Measurements from ENCODE around the gene PRCC.

The PRCC gene, protein sequence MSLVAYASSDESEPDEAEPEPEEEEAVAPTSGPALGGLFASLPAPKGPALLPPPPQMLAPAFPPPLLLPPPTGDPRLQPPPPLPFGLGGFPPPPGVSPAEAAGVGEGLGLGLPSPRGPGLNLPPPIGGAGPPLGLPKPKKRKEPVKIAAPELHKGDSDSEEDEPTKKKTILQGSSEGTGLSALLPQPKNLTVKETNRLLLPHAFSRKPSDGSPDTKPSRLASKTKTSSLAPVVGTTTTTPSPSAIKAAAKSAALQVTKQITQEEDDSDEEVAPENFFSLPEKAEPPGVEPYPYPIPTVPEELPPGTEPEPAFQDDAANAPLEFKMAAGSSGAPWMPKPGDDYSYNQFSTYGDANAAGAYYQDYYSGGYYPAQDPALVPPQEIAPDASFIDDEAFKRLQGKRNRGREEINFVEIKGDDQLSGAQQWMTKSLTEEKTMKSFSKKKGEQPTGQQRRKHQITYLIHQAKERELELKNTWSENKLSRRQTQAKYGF

DNA sequence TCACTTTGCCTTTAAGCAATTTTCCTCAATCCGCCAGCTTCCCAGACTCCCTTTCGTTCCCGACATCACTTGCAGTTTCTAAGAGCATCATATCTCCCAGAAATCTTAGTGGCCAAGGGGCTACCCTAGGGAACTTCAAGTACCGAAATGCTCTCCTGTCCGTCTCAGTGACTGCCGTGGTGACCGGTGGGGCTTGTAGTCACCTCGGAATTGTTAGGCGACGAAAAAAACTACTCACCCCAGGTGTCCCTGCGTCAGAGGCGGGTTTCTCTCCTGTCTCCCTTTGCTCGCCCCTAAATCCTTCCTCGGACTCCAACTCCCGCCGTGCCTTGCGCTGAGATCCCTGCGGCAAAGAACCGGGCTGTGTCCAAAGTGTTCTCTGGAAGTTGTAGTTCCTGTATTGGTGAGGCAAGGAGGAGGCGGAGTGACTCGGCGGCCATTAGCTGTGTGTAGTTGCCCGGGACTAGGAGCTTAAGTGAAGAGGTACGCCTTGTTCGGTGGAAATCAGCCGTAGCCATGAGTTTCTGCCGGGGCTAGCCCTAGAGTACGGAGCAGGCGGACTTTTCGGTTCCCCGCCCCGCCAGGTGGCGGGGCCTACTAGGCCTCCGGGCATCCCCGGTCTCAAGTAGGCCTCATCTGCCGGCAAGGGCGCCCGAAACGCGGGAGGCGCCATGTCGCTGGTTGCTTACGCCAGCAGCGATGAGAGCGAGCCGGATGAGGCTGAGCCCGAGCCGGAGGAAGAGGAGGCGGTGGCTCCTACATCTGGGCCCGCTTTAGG, at the start of gene PRCC:
PRCC (plus strand) TSS at position 435 of the 778 bp plus-strand sequence; CDS start at position 672, 237 bp downstream.
- DNase-seq (ENCODE audit: low spot score): peak; percentile 100

DNA sequence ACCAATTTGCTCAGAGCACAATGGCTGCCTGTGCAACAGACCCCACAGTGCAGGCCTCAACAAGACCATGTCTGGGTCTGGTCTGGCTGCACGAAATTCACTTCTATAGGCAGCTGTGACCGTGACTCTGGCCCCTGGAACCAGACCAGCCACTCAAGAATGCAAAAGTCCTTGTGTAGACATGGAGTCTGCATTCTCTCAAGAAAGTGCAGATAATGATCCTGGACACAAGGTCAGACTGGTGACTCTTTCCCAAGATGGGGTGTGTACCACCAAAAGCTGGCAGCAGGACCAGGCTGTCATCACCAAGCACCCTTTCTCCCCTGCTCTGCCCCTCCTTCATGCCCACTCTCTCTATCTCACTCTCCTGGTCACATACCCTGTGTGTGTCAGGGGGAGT, 46.2 kb upstream of the PRCC start:
- DNase-seq (ENCODE audit: low spot score): no peak

DNA sequence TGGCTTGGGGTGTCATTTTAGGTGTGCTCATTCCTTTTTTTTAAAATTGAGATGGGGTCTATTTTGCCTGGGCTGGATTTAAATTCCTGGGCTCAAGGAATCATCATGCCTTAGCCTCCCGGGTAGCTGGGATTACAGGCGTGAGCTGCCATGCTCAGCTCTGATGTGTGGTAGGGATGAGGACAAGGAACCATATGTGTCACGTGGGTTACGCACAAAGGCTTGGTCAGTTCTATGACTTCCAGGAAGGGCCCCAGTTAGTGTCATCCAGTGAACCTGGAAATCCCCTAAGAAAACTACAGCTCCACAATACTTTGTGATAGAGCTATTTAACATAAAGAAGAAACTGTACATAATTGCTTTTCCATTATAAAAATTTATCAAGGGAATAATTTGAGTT, 45.8 kb upstream of the PRCC start:
- no peak for DNase-seq (ENCODE audit: low spot score)

DNA sequence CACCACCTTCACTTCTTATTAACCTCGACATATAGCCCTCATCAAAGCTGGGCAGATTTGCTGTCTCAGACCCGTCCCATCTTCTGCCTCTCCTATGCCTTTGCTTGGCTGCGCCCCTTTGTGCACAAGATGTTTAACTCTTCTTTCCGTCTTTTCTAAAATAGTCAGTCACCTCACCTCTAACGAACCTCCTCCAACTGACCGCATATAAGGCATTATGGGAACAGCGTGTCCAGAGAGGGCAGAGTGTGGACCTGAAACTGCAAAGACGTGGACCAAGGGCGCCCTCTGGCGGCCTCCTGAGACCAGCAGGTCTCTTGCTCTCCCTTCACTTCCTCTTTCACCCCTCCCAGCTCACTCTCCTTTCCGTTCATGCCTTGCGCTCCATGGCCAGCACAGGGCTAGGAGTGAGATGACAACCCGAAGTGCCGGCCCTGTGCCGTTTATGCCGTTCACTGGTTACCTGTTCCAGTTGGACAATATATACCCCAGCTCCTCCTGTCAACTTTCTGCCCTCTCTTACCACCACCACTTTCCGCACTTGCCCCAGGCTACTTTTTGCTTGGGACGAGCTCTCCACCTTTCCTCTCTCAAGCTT, 41.6 kb upstream of the PRCC start:
- DNase-seq (ENCODE audit: low spot score): peak; percentile 91

DNA sequence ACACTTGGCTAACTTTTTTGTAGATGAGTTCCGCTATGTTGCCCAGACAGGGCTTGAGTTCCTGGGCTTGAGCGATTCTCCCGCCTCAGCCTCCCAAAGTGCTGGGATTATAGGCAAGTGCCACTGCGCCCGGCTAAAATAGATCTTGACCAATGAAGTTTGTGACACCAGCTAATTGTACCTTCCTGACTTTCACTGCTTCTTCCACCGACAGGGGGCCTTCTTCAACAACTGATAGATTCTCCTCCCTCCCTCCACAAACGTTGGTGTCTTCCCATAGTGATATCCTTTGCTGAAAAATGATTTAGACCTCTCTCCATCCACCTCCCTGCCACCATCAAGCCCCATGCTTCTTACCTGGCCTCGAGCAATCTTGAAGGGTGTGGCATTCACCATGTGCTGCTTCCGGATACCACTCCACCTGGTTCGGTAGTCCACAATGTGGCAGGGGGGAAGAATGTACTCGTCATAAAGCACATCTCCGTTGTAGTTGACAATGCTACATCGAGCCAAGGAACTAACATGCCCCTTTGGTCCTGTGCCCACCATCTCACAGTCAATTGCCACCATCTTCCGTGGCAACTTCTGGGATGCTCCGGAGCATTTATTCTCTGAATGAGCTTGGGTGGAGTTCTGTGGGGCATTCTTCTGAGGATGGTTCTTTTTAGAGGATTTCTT, 40.6 kb upstream of the PRCC start:
- peak; percentile 72 for DNase-seq (ENCODE audit: low spot score)

DNA sequence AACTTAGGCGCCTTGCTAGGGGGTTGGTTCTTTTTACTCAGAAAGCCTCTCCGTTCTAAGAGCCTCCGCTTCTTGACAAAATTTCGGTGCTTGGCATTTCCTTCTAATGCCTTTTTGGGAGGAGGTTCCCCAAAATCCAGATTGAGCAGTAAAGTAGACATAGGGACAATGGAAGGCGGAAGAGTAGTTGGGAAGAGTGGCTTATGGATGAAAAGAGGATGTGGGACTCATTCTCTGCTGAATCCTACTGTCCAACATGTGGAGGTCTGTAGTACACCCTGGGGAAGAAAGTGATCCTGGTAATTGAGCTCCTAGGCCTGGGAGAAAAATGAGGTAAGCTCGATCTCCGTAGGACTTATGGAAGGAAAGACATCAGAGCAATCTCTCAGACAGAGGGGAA, 39.8 kb upstream of the PRCC start:
- DNase-seq (ENCODE audit: low spot score): no peak

DNA sequence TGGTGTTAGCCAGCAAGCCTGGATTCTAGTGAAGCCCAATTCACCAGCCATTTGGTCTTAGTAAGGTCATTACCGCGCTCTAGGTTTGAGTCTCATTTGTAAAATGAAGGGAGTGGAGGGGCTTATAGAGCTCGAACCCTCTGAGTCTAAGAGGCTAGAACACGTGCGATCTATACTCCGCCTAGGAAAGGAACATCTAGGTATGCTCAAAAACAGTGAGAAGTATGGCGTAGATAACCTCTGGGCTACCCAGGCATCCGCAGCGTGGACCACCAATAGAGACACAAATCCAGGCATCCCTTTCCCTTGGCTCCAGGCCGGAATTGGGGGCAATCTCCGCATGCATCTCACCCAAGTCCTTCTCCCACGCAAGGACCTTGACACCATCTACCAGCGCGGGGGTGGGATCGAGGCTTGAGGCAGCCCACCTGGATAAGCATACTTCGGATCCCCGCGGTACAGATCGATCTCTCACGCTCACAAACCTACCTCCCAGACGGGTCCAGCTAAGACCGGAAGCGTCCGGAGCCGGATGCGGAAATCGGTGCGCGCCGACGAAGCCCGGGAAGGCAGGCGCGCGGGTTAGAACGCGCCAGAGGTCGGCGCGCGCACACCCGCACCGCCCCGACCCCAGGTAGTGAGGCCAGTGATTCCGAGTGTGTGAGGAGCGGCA, 39.3 kb upstream of the PRCC start, which contains the start of gene METTL25B:
METTL25B (plus strand) TSS at position 544 of the 673 bp plus-strand sequence. CDS start 636 bp downstream, outside the sequence.
- DNase-seq (ENCODE audit: low spot score): peak; percentile 87

DNA sequence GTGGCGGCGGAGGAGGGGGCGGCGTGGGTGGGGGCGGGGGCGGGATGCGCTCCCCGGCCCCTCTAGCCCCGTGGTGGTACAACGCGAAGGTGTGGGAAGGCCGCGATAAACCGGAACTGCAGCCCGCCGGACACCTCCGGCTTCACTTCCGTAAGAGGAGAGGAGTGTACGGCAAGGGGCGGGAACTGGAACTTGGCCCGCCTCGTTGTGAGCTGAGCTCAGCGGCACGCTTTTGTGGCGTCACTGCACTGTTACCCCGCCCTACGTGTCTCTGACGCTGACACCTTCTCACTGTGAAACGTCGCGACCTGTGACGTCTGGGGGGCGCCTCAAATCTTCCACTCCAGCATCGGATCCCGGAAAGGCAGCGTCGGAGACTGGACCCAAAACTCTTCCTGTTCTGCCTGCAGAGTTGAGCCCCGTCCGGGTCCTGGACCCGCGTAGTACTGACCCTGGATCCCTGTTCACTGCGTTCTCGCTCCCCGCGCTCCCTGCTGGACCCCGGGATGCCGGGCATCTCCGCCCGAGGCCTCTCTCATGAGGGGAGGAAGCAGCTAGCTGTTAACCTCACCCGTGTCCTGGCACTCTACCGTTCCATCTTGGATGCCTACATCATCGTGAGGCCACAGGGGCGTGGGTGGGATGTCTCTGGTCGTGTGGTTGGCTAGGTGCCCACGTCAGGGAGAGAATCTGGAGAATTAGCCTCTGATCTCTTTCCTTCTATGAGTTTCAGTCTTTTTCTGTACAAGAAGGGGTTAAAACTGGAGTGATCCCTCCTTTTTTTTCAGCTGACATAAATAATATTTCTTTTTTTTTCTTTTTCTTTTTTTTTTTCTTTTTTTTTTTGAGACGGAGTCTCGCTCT, 38.5 kb upstream of the PRCC start, which contains the start of gene ISG20L2:
ISG20L2 (minus strand) TSS at position 168 of the 864 bp plus-strand sequence. CDS start 1,114 bp downstream, outside the sequence.
- peak; percentile 97 for DNase-seq (ENCODE audit: low spot score)

DNA sequence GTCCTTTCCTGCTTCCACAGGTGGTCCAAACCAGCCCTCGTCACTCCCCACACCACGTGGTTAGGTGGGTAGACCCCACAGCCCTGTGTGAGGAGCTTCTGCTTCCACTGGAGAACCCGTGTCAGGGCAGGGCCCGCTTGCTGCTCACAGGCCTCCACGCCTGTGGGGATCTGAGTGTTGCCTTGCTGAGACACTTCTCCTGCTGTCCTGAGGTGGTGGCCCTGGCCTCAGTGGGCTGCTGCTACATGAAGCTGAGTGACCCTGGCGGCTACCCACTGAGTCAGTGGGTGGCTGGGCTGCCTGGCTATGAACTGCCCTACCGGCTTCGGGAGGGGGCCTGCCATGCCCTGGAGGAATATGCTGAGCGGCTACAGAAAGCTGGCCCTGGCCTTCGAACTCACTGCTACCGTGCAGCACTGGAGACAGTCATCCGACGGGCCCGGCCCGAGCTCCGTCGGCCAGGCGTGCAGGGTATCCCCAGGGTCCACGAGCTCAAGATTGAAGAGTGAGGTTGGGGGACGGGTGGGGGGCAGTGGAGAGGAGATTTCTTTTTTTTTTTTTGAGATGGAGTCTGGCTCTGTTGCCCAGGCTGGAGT, 33.2 kb upstream of the PRCC start:
- DNase-seq (ENCODE audit: low spot score): no peak

DNA sequence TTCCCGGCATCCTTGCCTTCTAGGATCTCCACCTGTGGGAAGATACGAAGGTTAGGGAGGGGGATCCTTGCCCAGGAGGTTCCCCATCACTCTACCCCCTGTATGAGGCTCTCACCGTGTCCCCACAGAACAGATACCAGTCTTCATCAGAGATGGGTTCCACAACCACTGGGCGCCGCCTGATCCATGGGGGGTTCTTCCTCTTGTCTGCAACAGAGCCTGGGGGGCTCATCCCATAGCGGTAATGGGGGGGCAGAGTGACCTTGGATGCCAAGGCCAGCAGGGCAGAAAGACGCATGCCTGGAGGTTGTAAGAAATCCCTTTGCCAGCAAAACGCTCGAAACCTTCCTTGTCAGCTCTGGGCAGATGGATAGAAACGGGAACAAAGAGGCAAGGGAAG, 28.9 kb upstream of the PRCC start:
- DNase-seq (ENCODE audit: low spot score): no peak

DNA sequence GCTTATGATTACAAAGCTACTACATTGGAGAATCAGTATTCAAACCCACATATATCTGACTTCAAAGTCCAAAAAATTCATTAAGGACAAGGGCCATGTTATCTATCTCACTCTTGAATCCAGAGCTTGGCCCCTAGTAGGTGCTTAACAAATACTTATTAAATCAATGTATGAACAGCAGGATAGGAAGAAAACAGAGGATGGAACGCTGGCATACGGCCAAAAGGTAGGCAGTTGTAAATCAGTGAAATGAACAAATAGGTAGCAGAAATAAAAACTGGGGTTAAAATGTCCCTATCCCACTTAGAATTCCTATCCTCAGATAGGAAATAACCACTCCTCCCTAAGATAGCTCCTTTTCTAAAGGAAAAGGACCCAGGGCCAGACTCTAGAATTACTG, 28.4 kb upstream of the PRCC start:
- DNase-seq (ENCODE audit: low spot score): no peak

DNA sequence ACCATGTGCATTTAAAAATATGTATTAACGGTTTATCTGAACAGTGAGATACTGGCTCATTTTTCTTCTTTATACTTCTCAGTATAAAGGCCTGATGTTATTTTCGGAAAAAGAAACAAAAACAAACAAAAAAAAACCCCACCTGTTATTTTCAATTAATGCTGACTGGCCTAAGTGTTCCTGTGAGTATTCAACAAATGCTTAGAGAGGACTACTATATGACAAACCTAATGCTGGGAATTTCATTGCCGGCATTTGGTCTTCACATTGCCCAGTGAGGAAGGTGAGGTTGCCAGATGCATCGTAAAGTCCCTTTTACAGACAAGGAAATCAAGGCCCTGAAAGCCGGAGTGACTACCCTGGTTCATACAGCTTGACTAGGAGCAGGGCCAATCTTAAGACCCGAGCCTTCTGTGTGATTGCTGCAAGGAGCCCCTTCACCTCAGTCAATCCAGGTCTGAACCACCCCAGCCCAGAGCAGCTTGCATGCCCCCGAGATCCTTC, 27.0 kb upstream of the PRCC start:
- DNase-seq (ENCODE audit: low spot score): peak; percentile 30

DNA sequence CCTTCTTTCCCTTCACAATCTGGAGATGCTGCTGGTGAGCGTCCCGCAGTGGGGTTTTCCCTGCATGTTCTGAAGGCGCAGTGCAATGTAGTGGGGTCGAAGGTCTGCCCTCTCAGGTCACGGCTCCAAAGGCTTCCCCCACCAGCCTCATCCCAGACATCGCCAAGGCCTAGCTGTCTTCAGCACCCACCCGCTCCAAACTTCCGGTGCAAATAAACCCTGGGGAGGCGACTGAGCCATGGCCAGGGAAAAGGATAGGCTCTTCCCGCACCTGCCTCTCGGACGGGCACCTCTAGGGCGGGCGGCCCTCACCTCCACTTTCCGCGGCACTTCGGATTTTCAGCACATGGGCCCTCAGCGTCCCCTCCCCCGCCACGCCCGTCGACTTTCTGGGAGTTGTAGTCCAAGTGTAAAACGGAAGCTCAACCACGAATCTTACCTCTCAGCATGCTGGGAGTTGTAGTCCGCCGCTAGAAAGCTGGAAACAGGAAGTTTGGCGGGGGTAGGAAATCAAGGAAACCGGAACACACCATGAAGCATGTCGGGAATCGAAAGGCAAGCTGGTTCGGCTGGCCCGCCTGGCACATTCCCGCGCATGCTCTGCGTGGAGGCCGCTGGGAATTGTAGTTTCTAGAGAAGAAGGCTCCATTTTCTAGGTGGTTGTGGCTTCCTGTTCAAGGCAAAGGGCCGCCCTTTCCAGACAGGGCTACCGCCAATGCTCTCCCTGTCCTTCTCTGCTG, 26.4 kb upstream of the PRCC start, which contains the start of gene MRPL24:
MRPL24 (minus strand) TSS at position 348 of the 740 bp plus-strand sequence. CDS start 2,384 bp downstream, outside the sequence.
- DNase-seq (ENCODE audit: low spot score): peak; percentile 100

DNA sequence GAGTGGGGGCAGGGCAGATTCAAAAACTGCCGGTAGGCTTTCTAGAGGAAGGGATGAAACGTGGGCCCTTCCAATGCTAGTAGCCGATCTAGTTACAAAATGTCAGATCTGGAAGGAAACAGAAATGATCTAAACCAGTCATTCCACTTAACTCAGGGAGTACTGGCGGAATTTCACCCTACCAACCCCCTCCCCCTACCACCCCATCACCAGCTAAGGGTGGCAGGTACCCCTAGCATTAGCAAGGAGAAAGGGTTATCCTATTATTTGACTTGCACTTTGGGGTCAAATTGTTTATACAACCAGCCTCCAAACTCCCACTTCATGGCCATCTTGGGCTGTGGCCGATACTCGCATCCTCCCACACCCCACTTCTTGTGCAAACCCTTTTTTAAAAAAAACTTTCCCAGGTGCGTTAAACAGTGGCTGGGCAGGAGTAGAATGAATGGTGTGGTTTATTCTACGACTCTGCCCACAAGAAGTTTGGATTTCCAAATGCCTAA, 25.8 kb upstream of the PRCC start:
- no peak for DNase-seq (ENCODE audit: low spot score)

DNA sequence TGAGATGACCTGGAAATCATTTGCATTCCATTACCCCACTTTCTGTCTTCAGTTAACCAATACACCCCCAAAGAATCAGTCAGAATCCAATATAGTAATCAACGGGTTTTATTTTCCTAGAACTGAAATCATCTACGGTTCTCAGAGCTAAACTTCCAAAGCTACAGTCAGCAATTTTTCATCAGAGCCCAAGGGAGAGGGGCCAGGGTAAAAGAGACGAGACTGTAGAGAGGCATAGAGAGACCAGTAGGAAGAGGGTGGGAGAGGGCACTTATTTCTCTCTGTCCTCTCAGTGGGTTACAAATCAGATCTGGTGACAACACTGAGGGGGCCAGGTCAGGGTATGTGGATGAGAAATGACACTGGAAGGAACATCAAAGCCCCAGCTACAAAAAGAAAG, 25.3 kb upstream of the PRCC start:
- no peak for DNase-seq (ENCODE audit: low spot score)

DNA sequence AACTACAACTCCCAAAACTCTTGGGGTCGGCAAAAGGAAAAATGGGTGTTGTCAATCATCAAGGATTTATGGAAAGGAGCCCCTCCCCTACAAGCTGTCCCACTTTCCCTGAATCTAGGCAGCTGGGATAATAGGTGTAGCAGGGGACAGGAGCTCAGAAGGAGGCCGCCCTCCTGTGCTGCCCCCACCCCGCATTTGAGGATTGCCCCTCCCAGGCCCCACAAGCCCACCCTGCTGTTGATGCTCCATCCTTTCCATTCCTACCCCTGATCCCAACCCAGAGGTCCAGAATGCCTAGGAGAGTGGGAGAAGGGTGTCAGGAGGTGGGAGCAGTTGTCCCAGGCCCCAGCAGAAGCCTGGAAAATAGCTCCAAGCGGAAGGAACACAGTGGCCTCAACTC, 24.5 kb upstream of the PRCC start:
- no peak for DNase-seq (ENCODE audit: low spot score)

DNA sequence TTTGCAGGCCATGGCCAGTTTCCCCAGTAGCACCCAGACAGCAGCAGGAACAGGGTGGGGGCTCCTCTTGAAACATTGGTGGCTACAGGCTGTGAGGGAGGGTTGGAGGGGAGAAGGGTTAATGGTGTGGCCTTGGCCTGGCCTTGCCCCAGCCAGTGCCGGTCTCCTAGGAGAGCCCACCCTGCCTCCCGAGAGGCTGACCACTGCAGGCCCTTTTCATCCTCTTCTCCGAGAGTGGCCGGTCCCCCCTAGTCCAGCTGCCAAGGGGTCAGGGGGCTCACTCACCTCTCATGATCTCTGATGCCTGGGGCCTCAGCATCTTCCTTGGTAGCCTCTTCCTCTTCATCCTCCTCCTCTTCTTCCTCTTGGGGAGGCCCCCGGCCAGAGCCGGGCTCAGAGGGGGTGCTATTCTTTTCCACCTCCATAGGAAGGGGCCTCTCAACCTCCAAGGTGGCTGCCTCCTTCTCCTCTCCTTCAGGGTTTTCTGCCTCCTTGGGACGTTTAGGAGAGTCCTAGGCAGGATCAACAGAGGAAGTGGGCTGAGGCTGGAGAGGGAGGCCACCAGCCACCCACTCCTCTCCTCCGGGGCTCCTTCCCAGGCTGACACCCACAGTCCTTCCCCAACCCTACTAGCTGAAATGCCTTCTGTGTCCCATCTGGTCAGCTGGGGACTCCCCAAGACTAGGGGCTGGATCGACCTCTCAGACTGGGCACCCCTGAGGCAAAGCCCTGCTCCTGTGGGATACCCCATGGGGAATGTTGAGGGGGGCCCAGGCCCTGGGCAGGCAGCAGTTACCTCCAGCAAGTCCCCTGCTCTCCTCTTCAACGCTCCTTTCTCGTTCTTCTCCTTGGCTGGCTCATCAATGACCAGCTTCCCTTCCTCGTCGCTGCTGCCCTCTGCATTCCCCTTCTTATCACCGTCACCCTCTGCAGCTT, 23.7 kb upstream of the PRCC start:
- DNase-seq (ENCODE audit: low spot score): no peak

All from kidney tubule cell (primary cell).